ENCODE measurements around the gene XAGE2.

Gene XAGE2

GRCh38 chrX:52424656-52425055 is 55.8 kb downstream of the XAGE2 start:
- DNase-seq (ENCODE audit: low read depth in 2 of 2) = no peak
